Mammary epithelial cell (primary cell): ENCODE results near the gene TCF3.
A peak's percentile ranks its signal among the peaks of the same experiment; 100 is the strongest.

ENCODE experiments used
- CTCF ChIP-seq, 2 donors: IDR thresholded peaks in 1 of 2; conservative IDR thresholded peaks in 1 of 2; 2 replicates each; pipeline ENCODE4 v1.5.1; 2011 to 2012; ENCODE audit warnings: inconsistent platforms in 2 of 2, low read length in 2 of 2, mild to moderate bottlenecking in 2 of 2, control low read depth in 1 of 2, low read depth in 1 of 2; ENCODE audit not compliant: insufficient read depth in 1 of 2; ENCODE audit errors: extremely low read depth in 1 of 2
- EZH2 ChIP-seq: IDR thresholded peaks from 2 replicates; pipeline ENCODE4 v1.6.1; 2012; ENCODE audit warnings: low read length, inconsistent platforms, borderline replicate concordance

- TF ChIP-seq CTCF (conservative IDR thresholded peaks at IDR 0.05 in 1 of 2, IDR thresholded peaks at IDR 0.05 in 1 of 2; ENCODE audit: extremely low read depth in 1 of 2, insufficient read depth in 1 of 2, low read depth in 1 of 2, low read length in 2 of 2) (peak; percentile 51 to 53), EZH2 (no peak)
Measured at GRCh38 chr19:1624458-1624857, 28.0 kb downstream of the TCF3 start.
